Activated naive CD8-positive, alpha-beta T cell treated with anti-CD3 and anti-CD28 coated beads, Interleukin-2, amount 50 U/mL, for 16 hours (primary cell): Measurements from ENCODE around the gene CARHSP1.
"Not testable (repeated sequence)": the region's sequence is repeated elsewhere in the genome, so short reads cannot be mapped to it uniquely, and the experiment has no call there.

Experiments
- DNase-seq: peaks from one replicate; pipeline ENCODE4 v3.0.0-alpha.2; 2020; ENCODE audit warnings: low read depth, low spot score

The CARHSP1 gene

GRCh38 chr16:8854298-8854948, 14.4 kb downstream of the CARHSP1 start:
- DNase-seq, result no peak

GRCh38 chr16:8853611-8854010, 15.2 kb downstream of the CARHSP1 start:
- no peak for DNase-seq

DNA sequence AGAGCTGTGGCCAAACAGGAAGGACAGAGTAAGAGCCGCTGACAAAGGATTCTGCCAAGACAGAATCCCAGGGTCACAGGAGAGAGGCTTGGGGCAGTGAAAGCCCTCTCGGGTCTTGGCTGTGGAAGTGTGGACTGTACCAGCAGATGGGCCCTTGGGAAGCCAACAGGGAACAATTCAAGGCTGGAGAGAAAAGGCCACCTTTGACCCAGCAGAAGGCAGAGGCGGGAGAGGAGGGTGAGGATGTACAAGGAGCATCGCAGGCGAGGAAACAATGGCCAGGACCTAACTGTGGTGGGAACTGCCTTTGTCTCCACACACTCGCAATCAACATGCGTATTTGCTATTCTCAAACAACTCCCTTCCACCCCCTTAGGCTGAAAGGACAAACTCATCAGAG, 15.7 kb downstream of the CARHSP1 start:
- no peak for DNase-seq

- no peak for DNase-seq
Measured at GRCh38 chr16:8852534-8852933, 16.3 kb downstream of the CARHSP1 start.

- no peak for DNase-seq
Measured at GRCh38 chr16:8851761-8852403, 16.9 kb downstream of the CARHSP1 start.

DNA sequence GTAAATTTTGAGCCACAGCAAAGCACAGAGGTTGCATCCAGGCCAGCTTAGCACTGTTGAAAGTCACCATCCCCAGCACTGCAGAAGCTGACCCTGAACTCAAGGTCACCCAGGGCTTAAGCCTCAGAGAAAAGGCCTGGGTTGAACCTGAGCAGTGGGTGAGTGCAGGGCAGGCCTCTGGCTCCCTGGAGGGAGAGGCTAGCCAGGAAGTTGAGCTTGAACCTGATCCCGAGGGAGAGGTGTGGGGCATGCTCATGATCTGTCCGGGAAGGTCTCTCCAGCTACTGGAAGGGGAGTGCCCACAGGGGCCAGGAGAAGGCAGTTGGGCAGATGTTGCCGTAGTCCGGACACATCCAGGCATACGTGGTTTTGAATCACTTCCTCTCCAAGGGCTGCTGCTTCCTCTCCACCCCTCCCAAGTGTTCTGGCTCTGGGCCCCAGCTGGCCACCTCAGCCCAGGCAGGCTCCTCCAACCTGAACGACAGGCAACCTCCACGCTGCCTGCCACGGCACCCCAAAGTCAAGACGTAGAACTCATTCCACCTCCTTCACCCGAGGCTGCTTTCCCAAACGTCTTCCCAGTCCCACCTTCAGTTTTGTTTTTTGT, 18.4 kb downstream of the CARHSP1 start:
- no peak for DNase-seq

- no peak for DNase-seq
Measured at GRCh38 chr16:8849411-8850011, 19.3 kb downstream of the CARHSP1 start.

DNA sequence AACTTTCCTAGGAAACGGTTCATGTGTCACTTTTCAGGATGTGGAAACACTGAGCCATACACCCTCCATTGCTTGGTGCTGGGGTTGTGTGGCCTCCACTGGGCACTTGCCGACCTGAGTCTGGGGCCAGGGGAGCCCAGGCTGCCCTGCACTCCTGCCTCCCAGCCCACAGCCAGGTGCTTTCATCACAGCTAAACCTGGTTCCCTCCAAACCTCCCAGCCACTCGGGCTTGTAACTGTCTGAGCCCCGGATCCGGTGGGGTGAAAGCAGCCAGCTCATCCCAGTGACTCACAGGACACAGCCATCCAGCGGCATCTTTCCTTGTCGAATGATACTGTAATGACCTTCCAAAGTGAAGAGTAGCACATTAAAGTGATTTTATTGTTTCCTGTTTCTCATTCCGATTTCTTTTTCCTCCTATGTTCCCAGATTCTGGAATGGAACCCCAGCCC, 19.8 kb downstream of the CARHSP1 start:
- DNase-seq, result no peak

GRCh38 chr16:8848231-8848938, 20.4 kb downstream of the CARHSP1 start:
- no peak for DNase-seq

GRCh38 chr16:8847623-8848022, 21.2 kb downstream of the CARHSP1 start:
- no peak for DNase-seq

- no peak for DNase-seq
Measured at GRCh38 chr16:8847145-8847544, 21.7 kb downstream of the CARHSP1 start.

DNA sequence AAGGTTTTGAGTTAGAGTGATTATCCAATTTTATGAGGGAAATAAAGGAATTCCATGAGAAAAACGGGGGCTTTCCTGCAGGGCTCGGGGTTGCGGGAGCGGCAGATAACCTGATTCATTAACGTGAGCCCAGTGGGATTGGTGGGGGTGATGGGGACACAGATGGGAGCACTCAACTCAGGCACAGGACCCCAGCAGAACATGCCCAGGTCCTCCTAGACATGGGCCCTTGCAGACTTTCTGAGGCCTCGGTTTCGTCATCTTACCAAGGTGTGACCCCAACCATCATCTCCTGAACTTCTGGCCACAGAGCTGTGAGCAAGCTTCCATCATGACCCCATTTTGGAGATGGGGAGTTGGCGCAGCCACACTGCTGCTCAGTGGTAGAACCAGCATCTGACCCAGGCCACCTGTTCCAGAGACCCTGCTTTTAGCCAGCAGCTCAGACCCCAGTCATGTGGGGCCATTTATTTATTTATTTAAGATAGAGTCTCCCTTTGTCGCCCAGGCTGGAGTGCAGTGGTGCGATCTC, 22.3 kb downstream of the CARHSP1 start:
- no peak for DNase-seq

- no peak for DNase-seq
Measured at GRCh38 chr16:8845699-8846298, 23.0 kb downstream of the CARHSP1 start.

GRCh38 chr16:8843296-8843695, 25.5 kb downstream of the CARHSP1 start:
- DNase-seq, result not testable (repeated sequence)

DNA sequence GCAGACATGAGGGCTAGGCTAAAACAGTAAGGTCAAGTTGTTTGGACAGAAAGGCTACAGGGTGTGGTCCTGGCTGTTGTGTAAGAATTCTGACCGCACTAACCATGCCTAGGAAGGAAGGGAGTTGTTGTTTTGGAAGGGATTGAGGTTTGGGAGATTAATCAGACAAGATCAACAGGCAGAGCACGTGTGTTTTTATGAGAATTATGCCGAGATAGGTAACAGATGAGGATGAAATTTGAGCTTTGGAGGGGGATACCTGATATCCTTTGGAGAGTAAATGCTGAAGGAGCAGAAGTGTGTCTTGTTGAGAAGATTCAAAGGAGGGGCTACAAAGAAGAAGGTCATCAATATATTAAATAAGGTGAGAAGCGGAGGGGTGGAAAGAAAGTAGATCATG, 26.8 kb downstream of the CARHSP1 start:
- not testable (repeated sequence) for DNase-seq

GRCh38 chr16:8837594-8837993, 31.2 kb downstream of the CARHSP1 start:
- DNase-seq, result not testable (repeated sequence)

DNA sequence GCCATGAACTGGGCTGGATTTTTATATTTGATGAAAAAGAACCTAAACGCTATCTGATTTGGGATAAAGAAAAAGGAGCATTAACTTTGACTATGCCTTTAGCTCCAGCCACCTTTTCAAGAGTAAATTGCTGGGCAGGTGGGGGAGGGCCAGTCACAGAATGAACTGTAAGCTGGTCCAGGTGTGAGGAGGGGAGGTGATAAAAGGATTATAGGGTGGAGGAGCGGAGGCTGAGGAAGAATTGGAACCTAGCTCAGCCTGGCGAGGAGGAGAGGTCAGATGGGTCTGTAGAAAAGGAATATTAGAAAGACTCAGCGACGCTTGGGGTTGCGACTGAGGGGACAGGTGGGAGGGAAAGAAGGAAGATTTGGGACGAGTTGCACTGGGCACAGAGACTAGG, 32.0 kb downstream of the CARHSP1 start:
- not testable (repeated sequence) for DNase-seq

DNA sequence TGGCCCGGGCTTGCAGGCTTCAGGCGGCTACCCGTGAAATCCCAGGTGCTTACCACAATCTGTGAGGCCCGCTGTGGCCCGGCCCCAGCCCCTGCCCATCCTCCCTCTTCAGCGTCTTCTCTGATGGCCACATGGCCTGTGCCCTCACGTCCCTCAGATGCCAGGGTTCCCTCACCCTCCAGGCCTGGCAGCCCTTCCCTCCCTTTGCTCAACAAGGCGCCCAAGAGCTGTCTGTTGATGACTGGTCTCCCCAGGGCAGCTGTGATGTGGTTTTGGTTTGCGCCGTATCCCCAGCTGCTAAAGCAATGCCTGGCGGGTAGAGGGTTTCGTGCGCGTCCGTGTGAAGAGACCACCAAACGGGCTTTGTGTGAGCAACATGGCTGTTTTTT, 36.1 kb downstream of the CARHSP1 start:
- DNase-seq, result no peak

DNA sequence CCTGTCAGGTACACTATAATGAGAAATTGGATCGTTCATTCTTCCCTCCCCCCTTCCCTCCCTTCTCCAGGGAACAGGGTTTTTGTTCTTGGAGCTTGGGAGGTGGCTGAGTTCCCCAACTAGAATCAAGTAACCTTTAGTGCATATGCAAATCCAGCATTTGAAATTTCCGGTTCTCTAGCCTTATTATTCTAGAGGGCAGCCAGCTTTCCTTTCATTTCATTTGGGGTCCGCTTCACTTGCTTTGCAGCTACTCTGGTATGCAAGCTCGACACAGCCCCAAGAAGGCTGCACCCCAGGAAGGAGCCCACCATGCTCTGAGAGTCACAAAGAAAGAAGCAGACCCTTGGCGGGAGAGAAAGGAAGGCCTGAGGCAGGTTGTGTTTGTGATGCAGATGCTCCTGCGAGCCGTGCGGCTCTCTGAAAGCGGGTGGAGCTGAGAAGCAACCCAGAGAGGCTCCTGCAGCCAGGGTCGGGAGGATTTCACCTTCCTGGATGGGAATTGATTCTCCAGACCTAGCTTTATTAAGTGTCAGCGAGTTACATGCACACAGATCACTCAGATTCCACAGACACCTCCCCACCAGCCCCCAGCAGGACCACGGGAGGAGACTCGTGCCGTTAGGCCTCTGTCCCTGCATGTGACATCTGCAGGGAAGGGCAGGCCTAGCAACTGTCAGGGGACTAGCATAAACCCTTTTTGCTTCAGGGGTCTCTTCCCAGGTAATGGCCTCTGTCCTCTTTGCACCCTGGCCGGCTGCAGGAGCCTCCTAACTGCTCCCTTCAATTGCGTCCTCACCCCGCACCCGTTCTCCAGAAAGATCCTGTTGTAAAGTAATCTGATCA, 36.7 kb downstream of the CARHSP1 start:
- no peak for DNase-seq

- no peak for DNase-seq
Measured at GRCh38 chr16:8831450-8831849, 37.4 kb downstream of the CARHSP1 start.
